SK-N-SH (cell line): ENCODE data around the gene TCIRG1. TPM values are rescaled to one million over a fixed set of nuclear protein-coding genes. Genes with fewer than 3 reads are reported as not detected.
A peak's percentile ranks its signal among the peaks of the same experiment; 100 is the strongest.

Source experiments
- CTCF ChIA-PET: fragments of 300-600, 350-600 bp; formaldehyde crosslinking; extraction: SDS; loops from one replicate; lab custom pipeline; 2021; lab: Yijun Ruan, JAX
- POLR2A ChIA-PET: fragments of 350-600 bp; sonication (Branson Sonifier 250); formaldehyde crosslinking; extraction: SDS; loops from one replicate; lab custom pipeline; 2020; ENCODE audit warnings: antibody characterized with exemption, inconsistent platforms; lab: Yijun Ruan, JAX
- DNase-seq: peaks from one replicate; pipeline ENCODE4 v3.0.0; 2012
- H2AFZ ChIP-seq: fragments of 200-600 bp; sonication (generic); 2 replicates; pipeline ENCODE4 v1.8.1; 2016; ENCODE audit warnings: antibody characterized with exemption, mild to moderate bottlenecking, low read depth
- H3F3A ChIP-seq: fragments of 200-600 bp; sonication (generic); replicated peaks from 2 replicates; pipeline ENCODE3; 2016; ENCODE audit warnings: antibody characterized with exemption, mild to moderate bottlenecking; ENCODE audit not compliant: insufficient read depth
- H3K27ac ChIP-seq, 2 experiments: fragments of 200-500 bp in 1 of 2; fragments of 200-600 bp in 1 of 2; sonication (Bioruptor generic) in 1 of 2; sonication (generic), shearing (Covaris generic) in 1 of 2; 2 replicates each; pipeline versions ENCODE4 v1.5.1 to v1.6.1; 2014 to 2016; ENCODE audit warnings: low read depth in 2 of 2, inconsistent platforms in 1 of 2, low read length in 1 of 2, mild to moderate bottlenecking in 1 of 2, mixed read lengths in 1 of 2
- H3K27me3 ChIP-seq: fragments of 200-600 bp; sonication (generic), shearing (Covaris generic); 2 replicates; pipeline ENCODE4 v1.6.1; 2016; ENCODE audit warnings: mixed run types; ENCODE audit not compliant: insufficient read depth
- H3K36me3 ChIP-seq, 2 experiments: fragments of 200-500 bp in 1 of 2; fragments of 200-600 bp in 1 of 2; sonication (Bioruptor generic) in 1 of 2; sonication (generic) in 1 of 2; replicated peaks in 1 of 2; 2 replicates each; pipeline versions ENCODE3 to v1.5.1; 2014 to 2016; ENCODE audit warnings: low read length in 1 of 2, mild to moderate bottlenecking in 1 of 2; ENCODE audit not compliant: insufficient read depth in 2 of 2, control insufficient read depth in 1 of 2
- H3K4me1 ChIP-seq, 2 experiments: fragments of 200-500 bp in 1 of 2; fragments of 200-600 bp in 1 of 2; sonication (Bioruptor generic) in 1 of 2; sonication (generic), shearing (Covaris generic) in 1 of 2; 2 replicates each; pipeline versions ENCODE4 v1.5.1 to v1.6.1; 2014 to 2016; ENCODE audit warnings: low read depth in 1 of 2, low read length in 1 of 2, mixed run types in 1 of 2; ENCODE audit not compliant: insufficient read depth in 2 of 2, control insufficient read depth in 1 of 2
- H3K4me2 ChIP-seq: fragments of 200-600 bp; sonication (generic), shearing (Covaris generic); 2 replicates; pipeline ENCODE4 v1.6.1; 2017; ENCODE audit warnings: mixed run types
- H3K4me3 ChIP-seq, 2 experiments: fragments of 200-500 bp in 1 of 2; fragments of 200-600 bp in 1 of 2; sonication (Bioruptor generic) in 1 of 2; sonication (generic), shearing (Covaris generic) in 1 of 2; 2 replicates each; pipeline versions ENCODE4 v1.5.1 to v1.8.1; 2014 to 2016; ENCODE audit warnings: low read depth in 2 of 2, inconsistent platforms in 1 of 2, low read length in 1 of 2, mild to moderate bottlenecking in 1 of 2, mixed read lengths in 1 of 2, moderate library complexity in 1 of 2
- H3K79me2 ChIP-seq: fragments of 200-600 bp; sonication (generic); 2 replicates; pipeline ENCODE4 v1.8.1; 2017; ENCODE audit warnings: mild to moderate bottlenecking; ENCODE audit not compliant: insufficient read depth
- H3K9ac ChIP-seq: fragments of 200-600 bp; sonication (generic); 2 replicates; pipeline ENCODE4 v1.6.1; 2017; ENCODE audit warnings: mixed run types
- H3K9me2 ChIP-seq: fragments of 200-600 bp; sonication (generic); 2 replicates; pipeline ENCODE4 v1.6.1; 2017; ENCODE audit warnings: mixed run types
- H3K9me3 ChIP-seq: fragments of 200-600 bp; sonication (generic); 2 replicates; pipeline ENCODE4 v1.6.1; 2017; ENCODE audit warnings: mixed run types, mild to moderate bottlenecking, moderate library complexity
- H4K20me1 ChIP-seq: fragments of 200-600 bp; sonication (generic); 2 replicates; pipeline ENCODE4 v1.6.1; 2017; ENCODE audit warnings: mild to moderate bottlenecking, mixed run types; ENCODE audit not compliant: insufficient read depth
- FOXJ3 ChIP-seq: sonication (generic); formaldehyde crosslinking; IDR thresholded peaks from 2 replicates; pipeline ENCODE4 v1.5.1; 2020; ENCODE audit warnings: mild to moderate bottlenecking, missing genetic modification reagents
- JUND ChIP-seq: IDR thresholded peaks from 2 replicates; pipeline ENCODE4 v1.4.0; 2012
- MXI1 ChIP-seq: IDR thresholded peaks from 2 replicates; pipeline ENCODE4 v1.6.1; 2012; ENCODE audit warnings: mild to moderate bottlenecking, low read depth, low read length, improper control_type of control experiment
- NFIC ChIP-seq: IDR thresholded peaks from 2 replicates; pipeline ENCODE4 v1.4.0; 2012; ENCODE audit warnings: borderline replicate concordance
- NRF1 ChIP-seq: IDR thresholded peaks from 2 replicates; pipeline ENCODE4 v1.6.1; 2012; ENCODE audit warnings: low read depth, mild to moderate bottlenecking, low read length
- POLR2AphosphoS5 ChIP-seq: IDR thresholded peaks from 2 replicates; pipeline ENCODE4 v1.6.1; 2012; ENCODE audit warnings: low read depth, low read length
- RAD21 ChIP-seq: IDR thresholded peaks from 2 replicates; pipeline ENCODE4 v1.6.1; 2012; ENCODE audit warnings: mild to moderate bottlenecking, low read length
- RCOR1 ChIP-seq: fragments of 150-350 bp; IDR thresholded peaks from 2 replicates; pipeline ENCODE4 v1.6.1; 2017; ENCODE audit warnings: antibody characterized with exemption, low read length
- RFX5 ChIP-seq: IDR thresholded peaks from 2 replicates; pipeline ENCODE4 v1.6.1; 2012; ENCODE audit warnings: mild to moderate bottlenecking, improper control_type of control experiment, low read length
- SIN3A ChIP-seq: IDR thresholded peaks from 2 replicates; pipeline ENCODE4 v1.6.1; 2012; ENCODE audit warnings: low read depth, mild to moderate bottlenecking, low read length, moderate library complexity, borderline replicate concordance
- TAF1 ChIP-seq: IDR thresholded peaks from 2 replicates; pipeline ENCODE4 v1.6.1; 2012; ENCODE audit warnings: low read depth, mild to moderate bottlenecking, low read length, moderate library complexity, borderline replicate concordance
- USF1 ChIP-seq: IDR thresholded peaks from 2 replicates; pipeline ENCODE4 v1.4.0; 2012; ENCODE audit warnings: low read depth, borderline replicate concordance
- WGBS: methylation state at CpG from one replicate; pipeline ENCODE4 v1.1.6; 2017; ENCODE audit warnings: low lambda C conversion rate; 5-methylcytosine and 5-hydroxymethylcytosine counted together
- polyA plus RNA-seq, 3 experiments: library from polyadenylated mRNA; depleted of rRNA; stranded (reverse); fragments of >200 nt; gene quantifications; 2 replicates each; pipeline ENCODE4 v1.2.3, GENCODE V29; 2012
- TF ChIP-seq, protein P1 (sequence below): fragments of 150-350 bp; IDR thresholded peaks from 2 replicates; pipeline ENCODE4 v1.6.1; 2017; ENCODE audit warnings: antibody characterized with exemption, low read length, low read depth, borderline replicate concordance
- TF ChIP-seq, protein P2 (sequence below): IDR thresholded peaks from 2 replicates; pipeline ENCODE4; 2012

Gene TCIRG1
- polyA plus RNA-seq, 1 of the 3 experiments (the other 2 are of a cell fraction), result 0.58 TPM

DNA sequence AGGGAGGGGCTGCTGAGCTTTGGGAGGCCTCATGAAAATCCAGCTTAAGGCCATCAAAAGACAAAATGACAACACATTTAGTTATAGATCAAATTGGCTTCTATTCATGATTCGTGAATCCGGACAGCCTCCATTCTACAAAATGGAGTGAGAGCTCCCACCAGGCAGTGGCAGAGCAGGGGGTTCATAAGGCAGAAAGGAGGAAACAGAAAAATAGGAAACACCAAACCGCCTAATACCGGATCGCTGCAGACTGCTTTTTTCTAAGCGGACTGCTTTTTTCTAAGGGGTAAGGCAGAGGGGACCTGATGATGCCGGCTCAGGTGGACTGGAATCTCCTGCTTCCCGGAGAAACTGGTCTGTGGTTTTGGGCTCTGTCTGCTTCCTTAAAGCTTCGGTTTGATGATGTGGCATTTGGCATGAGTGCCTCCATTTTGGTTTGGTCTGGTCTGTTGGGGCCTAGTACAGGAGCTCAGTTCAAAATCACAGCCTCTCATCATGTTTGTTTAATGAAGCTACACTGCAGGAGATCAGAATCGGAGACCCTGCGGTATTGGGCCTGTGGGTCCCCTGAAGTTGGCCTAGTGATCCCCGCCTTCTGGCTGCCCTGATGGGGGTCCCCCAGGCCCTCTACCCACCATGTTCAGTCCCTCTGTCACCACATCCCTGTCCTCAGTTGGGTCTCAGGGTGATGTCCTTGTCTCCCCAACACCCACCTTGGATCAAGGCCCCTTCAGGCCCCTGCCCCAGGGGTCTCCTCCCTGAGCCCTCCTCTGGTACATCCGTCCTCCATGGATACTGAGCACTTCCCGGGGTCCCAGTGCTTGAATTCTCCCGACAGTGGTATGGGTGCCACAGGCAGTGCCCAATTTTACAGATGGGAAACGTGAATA lies 27.5 kb upstream of the TCIRG1 start:
- DNase-seq, result no peak
- no peaks in the 10 kb centered on the region for H4K20me1 ChIP-seq
- peak overlapping the region; percentile 25 to 96; a peak in 3 of 4 replicates for H3K27ac ChIP-seq

More for the DNA sequence above, 27.5 kb upstream of the TCIRG1 start:
- 78% methylated on average over 13 of the region's 16 CpGs for WGBS
- peaks cover 18% of the 10 kb centered on the region for H3K79me2 ChIP-seq
- no peak for TF ChIP-seq USF1
- TF ChIP-seq NFIC, result no peak
- no peak for TF ChIP-seq MXI1
- no peak for TF ChIP-seq SIN3A
- no peak for TF ChIP-seq JUND
- no peak for TF ChIP-seq POLR2AphosphoS5
- no peak for TF ChIP-seq RAD21
- no peak for TF ChIP-seq FOXJ3 (CRISPR knock-in tag)
- TF ChIP-seq, protein P1, sequence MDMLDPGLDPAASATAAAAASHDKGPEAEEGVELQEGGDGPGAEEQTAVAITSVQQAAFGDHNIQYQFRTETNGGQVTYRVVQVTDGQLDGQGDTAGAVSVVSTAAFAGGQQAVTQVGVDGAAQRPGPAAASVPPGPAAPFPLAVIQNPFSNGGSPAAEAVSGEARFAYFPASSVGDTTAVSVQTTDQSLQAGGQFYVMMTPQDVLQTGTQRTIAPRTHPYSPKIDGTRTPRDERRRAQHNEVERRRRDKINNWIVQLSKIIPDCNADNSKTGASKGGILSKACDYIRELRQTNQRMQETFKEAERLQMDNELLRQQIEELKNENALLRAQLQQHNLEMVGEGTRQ, result no peak
- TF ChIP-seq NRF1, result no peak
- no peak for TF ChIP-seq RCOR1
- TF ChIP-seq RFX5, result no peak
- no peak for TF ChIP-seq TAF1
- TF ChIP-seq, protein P2, sequence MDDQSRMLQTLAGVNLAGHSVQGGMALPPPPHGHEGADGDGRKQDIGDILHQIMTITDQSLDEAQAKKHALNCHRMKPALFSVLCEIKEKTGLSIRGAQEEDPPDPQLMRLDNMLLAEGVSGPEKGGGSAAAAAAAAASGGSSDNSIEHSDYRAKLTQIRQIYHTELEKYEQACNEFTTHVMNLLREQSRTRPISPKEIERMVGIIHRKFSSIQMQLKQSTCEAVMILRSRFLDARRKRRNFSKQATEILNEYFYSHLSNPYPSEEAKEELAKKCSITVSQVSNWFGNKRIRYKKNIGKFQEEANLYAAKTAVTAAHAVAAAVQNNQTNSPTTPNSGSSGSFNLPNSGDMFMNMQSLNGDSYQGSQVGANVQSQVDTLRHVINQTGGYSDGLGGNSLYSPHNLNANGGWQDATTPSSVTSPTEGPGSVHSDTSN, result no peak
- TF ChIP-seq, all 33 proteins: peak for 0
- Histone ChIP-seq H3F3A (peaks cover 18% of the 10 kb centered on the region), H3K9me3 (no peaks in the 10 kb centered on the region), H3K4me1 (peaks cover 30 to 44% of the 10 kb centered on the region in 2 experiments; a peak in 3 of 4 replicates), H2AFZ (peak overlapping the region; percentile 35; the same call in 1 of the 2 replicates), H3K9me2 (no peaks in the 10 kb centered on the region), H3K4me2 (peak overlapping the region; percentile 81; the same call in 1 of the 2 replicates), H3K36me3 (no peaks in the 10 kb centered on the region), H3K4me3 (peak overlapping the region in 1 of 2 experiments; percentile 18; a peak in 1 of 4 replicates), H3K27me3 (no peaks in the 10 kb centered on the region), H3K9ac (peak overlapping the region; percentile 72)
- CTCF ChIA-PET, result interaction anchor here (1.1 to 1.6 kb wide), 4 partner anchors 13 to 194 kb away, joined by 3 to 5 read pairs (median 3); no protein-coding TSS in a partner anchor
- POLR2A ChIA-PET, result no interaction called here
